ENCODE data around the gene PDE1A.

DNA sequence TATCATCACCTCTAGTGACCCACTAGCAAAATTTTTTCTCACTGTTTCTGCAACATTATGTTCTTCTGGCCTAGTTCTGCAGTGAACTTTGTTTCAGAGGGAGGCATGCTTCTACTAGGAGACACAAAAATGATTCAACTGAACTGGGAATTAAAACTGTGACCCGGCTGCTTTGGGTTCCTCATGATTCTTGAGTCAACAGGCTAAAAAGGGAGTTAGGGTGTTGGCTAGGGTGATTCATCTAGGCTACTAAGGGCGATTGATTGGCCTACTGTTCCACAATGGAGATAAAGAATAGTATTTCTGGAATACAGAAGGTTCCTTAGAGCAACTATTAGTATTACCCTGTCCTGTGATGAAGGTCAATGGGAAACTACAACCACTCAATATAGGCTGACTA, 261.6 kb downstream of the PDE1A start:
- TF ChIP-seq, protein P1, sequence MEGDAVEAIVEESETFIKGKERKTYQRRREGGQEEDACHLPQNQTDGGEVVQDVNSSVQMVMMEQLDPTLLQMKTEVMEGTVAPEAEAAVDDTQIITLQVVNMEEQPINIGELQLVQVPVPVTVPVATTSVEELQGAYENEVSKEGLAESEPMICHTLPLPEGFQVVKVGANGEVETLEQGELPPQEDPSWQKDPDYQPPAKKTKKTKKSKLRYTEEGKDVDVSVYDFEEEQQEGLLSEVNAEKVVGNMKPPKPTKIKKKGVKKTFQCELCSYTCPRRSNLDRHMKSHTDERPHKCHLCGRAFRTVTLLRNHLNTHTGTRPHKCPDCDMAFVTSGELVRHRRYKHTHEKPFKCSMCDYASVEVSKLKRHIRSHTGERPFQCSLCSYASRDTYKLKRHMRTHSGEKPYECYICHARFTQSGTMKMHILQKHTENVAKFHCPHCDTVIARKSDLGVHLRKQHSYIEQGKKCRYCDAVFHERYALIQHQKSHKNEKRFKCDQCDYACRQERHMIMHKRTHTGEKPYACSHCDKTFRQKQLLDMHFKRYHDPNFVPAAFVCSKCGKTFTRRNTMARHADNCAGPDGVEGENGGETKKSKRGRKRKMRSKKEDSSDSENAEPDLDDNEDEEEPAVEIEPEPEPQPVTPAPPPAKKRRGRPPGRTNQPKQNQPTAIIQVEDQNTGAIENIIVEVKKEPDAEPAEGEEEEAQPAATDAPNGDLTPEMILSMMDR (IDR thresholded peaks at IDR 0.05), result no peak
- no peak for TF ChIP-seq POLR2A (IDR thresholded peaks at IDR 0.05)
- TF ChIP-seq POLR2AphosphoS5 (IDR thresholded peaks at IDR 0.05), result no peak

Data from prostate gland (tissue), 2 donors.